HG02852 (cell line): Measurements from ENCODE around the gene FAM120AOS.

ENCODE experiments used
- ATAC-seq: cut with Tn5 transposase; IDR thresholded peaks from one replicate; pipeline ENCODE4 v1.9.1; 2021; ENCODE audit warnings: mild to moderate bottlenecking, moderate library complexity; ENCODE audit not compliant: unreplicated experiment

Gene FAM120AOS

GRCh38 chr9:93453047-93453914, at the start of gene FAM120AOS:
TSS of gene FAM120AOS (minus strand) at chr9:93453581. CDS start at chr9:93452709, 872 bp downstream.
- ATAC-seq = peak; percentile 61

GRCh38 chr9:93501406-93501805, 48.0 kb upstream of the FAM120AOS start:
- no peak for ATAC-seq

- ATAC-seq = no peak
These were observed 47.4 kb upstream of the FAM120AOS start for GRCh38 chr9:93500571-93501298.

GRCh38 chr9:93496285-93496684, 42.9 kb upstream of the FAM120AOS start:
- ATAC-seq = no peak

- no peak for ATAC-seq
These were observed 40.6 kb upstream of the FAM120AOS start for GRCh38 chr9:93493949-93494348.

GRCh38 chr9:93492327-93492726, 38.9 kb upstream of the FAM120AOS start:
- ATAC-seq = no peak

GRCh38 chr9:93491593-93492232, 38.3 kb upstream of the FAM120AOS start:
- ATAC-seq = no peak

- ATAC-seq = no peak
These were observed 34.9 kb upstream of the FAM120AOS start for GRCh38 chr9:93488244-93488643.

- no peak for ATAC-seq
These were observed 32.9 kb upstream of the FAM120AOS start for GRCh38 chr9:93486268-93486667.

GRCh38 chr9:93483497-93483896, 30.1 kb upstream of the FAM120AOS start:
- no peak for ATAC-seq

GRCh38 chr9:93480728-93481324, 27.4 kb upstream of the FAM120AOS start:
- no peak for ATAC-seq

GRCh38 chr9:93480262-93480661, 26.9 kb upstream of the FAM120AOS start:
- no peak for ATAC-seq

- no peak for ATAC-seq
These were observed 26.3 kb upstream of the FAM120AOS start for GRCh38 chr9:93479726-93480125.

GRCh38 chr9:93477397-93477796, 24.0 kb upstream of the FAM120AOS start:
- ATAC-seq = no peak

GRCh38 chr9:93476924-93477323, 23.5 kb upstream of the FAM120AOS start:
- no peak for ATAC-seq

- ATAC-seq = no peak
These were observed 22.5 kb upstream of the FAM120AOS start for GRCh38 chr9:93475856-93476255.

- no peak for ATAC-seq
These were observed 21.7 kb upstream of the FAM120AOS start for GRCh38 chr9:93475108-93475507.

GRCh38 chr9:93473411-93473810, 20.0 kb upstream of the FAM120AOS start:
- no peak for ATAC-seq

- no peak for ATAC-seq
These were observed 17.7 kb upstream of the FAM120AOS start for GRCh38 chr9:93471124-93471523.

GRCh38 chr9:93470391-93470790, 17.0 kb upstream of the FAM120AOS start:
- ATAC-seq = no peak

- ATAC-seq = no peak
These were observed 15.5 kb upstream of the FAM120AOS start for GRCh38 chr9:93468763-93469456.
